Panc1 (cell line): ENCODE data around the gene SRGAP3. TPM values are rescaled to one million over a fixed set of nuclear protein-coding genes. Genes with fewer than 3 reads are reported as not detected.

Experiments
- ATAC-seq: fragments of 200-7000 bp; cut with Tn5 transposase; 2 replicates; pipeline ENCODE4 v1.9.1; 2020; ENCODE audit warnings: mild to moderate bottlenecking, moderate library complexity
- BruUV-seq: library from RNA; stranded (reverse); fragments of 400-500 nt; replicated peaks from 2 replicates; lab custom pipeline; 2021; lab: Mats Ljungman, UMichigan
- CTCF ChIA-PET: fragments of 300-600 bp; sonication (Branson Sonifier 250); formaldehyde crosslinking; loops from one replicate; lab custom pipeline; 2022; ENCODE audit warnings: antibody characterized with exemption; lab: Charles Lee
- POLR2A ChIA-PET: fragments of 300-600 bp; sonication (Branson Sonifier 250); formaldehyde crosslinking; loops from one replicate; lab custom pipeline; 2022; ENCODE audit warnings: antibody characterized with exemption; lab: Charles Lee
- DNase-seq: peaks from one replicate; pipeline ENCODE4 v3.0.0-alpha.2; 2010; ENCODE audit warnings: low read depth, low spot score
- H3K27ac ChIP-seq: 2 replicates; pipeline ENCODE4 v1.5.1; 2011; ENCODE audit warnings: mild to moderate bottlenecking, low read length, inconsistent platforms
- H3K27me3 ChIP-seq: fragments of 200-500 bp; sonication (Bioruptor generic); 2 replicates; pipeline ENCODE4 v1.6.0; 2014; ENCODE audit warnings: low read length, inconsistent platforms; ENCODE audit not compliant: control insufficient read depth, insufficient read depth
- H3K36me3 ChIP-seq: fragments of 200-500 bp; sonication (Bioruptor generic); 2 replicates; pipeline ENCODE4 v1.5.1; 2014; ENCODE audit warnings: inconsistent platforms, mild to moderate bottlenecking, low read length, moderate library complexity; ENCODE audit not compliant: control insufficient read depth, insufficient read depth
- H3K4me1 ChIP-seq: 2 replicates; pipeline ENCODE4 v1.5.1; 2011; ENCODE audit warnings: inconsistent platforms, mild to moderate bottlenecking, low read length, moderate library complexity; ENCODE audit not compliant: control insufficient read depth, insufficient read depth
- H3K4me3 ChIP-seq, 2 experiments: 2 replicates each; pipeline ENCODE4 v1.5.1; 2011 to 2012; ENCODE audit warnings: low read depth in 2 of 2, low read length in 2 of 2, mild to moderate bottlenecking in 2 of 2, inconsistent platforms in 1 of 2, moderate library complexity in 1 of 2
- H3K9me3 ChIP-seq: fragments of 200-500 bp; sonication (Bioruptor generic); 2 replicates; pipeline ENCODE4 v1.5.1; 2014; ENCODE audit warnings: low read depth, mild to moderate bottlenecking, inconsistent platforms, low read length, moderate library complexity; ENCODE audit not compliant: control insufficient read depth, insufficient read depth
- CTCF ChIP-seq: fragments of 450-650 bp; IDR thresholded peaks from 2 replicates; pipeline ENCODE4 v1.5.1; 2017; ENCODE audit warnings: mild to moderate bottlenecking
- POLR2AphosphoS5 ChIP-seq: IDR thresholded peaks from 2 replicates; pipeline ENCODE4 v1.6.1; 2012; ENCODE audit warnings: mild to moderate bottlenecking, low read depth, low read length, moderate library complexity
- REST ChIP-seq, 2 experiments: IDR thresholded peaks; 2 replicates each; pipeline ENCODE4 v1.6.1; 2011 to 2012; ENCODE audit warnings: low read depth in 2 of 2, control low read depth in 1 of 2, low read length in 1 of 2, mild to moderate bottlenecking in 1 of 2, moderate library complexity in 1 of 2; ENCODE audit not compliant: insufficient read depth in 1 of 2
- SIN3A ChIP-seq: IDR thresholded peaks from 2 replicates; pipeline ENCODE4 v1.6.1; 2012; ENCODE audit warnings: low read depth, mild to moderate bottlenecking, low read length, moderate library complexity, borderline replicate concordance; ENCODE audit not compliant: insufficient read depth
- TCF7L2 ChIP-seq: IDR thresholded peaks from 2 replicates; pipeline ENCODE4 v1.6.1; 2011; ENCODE audit warnings: mild to moderate bottlenecking, low read depth, low read length, inconsistent platforms
- in situ Hi-C: cut with HindIII; loops from 2 replicates; pipeline ENCODE4 v1.10.0; 2016; ENCODE audit warnings: low sequenced_read_pairs, low pct_unique_long_range_greater_than_20kb
- intact Hi-C: fragments of 100-400 bp; cut with micrococcal nuclease; formaldehyde crosslinking; loops from one replicate; pipeline ENCODE4 v1.10.0; 2022; ENCODE audit not compliant: unreplicated experiment
- total RNA-seq: library from RNA; stranded (reverse); gene quantifications from one replicate; pipeline ENCODE4 v1.2.1, GENCODE V29; 2021; ENCODE audit not compliant: unreplicated experiment

The SRGAP3 gene
- total RNA-seq, 1 experiment from 2014 or later, result 0.82 TPM

- in situ Hi-C loops, result no loop called here
- Histone ChIP-seq H3K27ac (no peak overlapping the region), H3K9me3 (no peaks in the 10 kb centered on the region), H3K4me1 (no peaks in the 10 kb centered on the region), H3K36me3 (no peaks in the 10 kb centered on the region), H3K27me3 (no peaks in the 10 kb centered on the region), H3K4me3 (no peak overlapping the region)
- ChIA-PET POLR2A (no interaction called here), CTCF (no interaction called here)
- DNase-seq (no peak), ATAC-seq (no peak)
- intact Hi-C loops, result no loop called here
- TF ChIP-seq SIN3A (no peak), REST (IDR thresholded peaks at IDR 0.05; ENCODE audit: insufficient read depth in 1 of 2, low read depth in 2 of 2, low read length in 1 of 2) (no peak), CTCF (no peak), POLR2AphosphoS5 (no peak), TCF7L2 (no peak)
- BruUV-seq, result no TSS peak
Measured at GRCh38 chr3:8992854-8993253, 256.6 kb downstream of the SRGAP3 start.

GRCh38 chr3:8992199-8992598, 257.2 kb downstream of the SRGAP3 start:
- no peaks in the 10 kb centered on the region for H3K27me3 ChIP-seq
- H3K4me1 ChIP-seq, result no peaks in the 10 kb centered on the region
- no peaks in the 10 kb centered on the region for H3K36me3 ChIP-seq
- POLR2A ChIA-PET, result no interaction called here
- intact Hi-C loops, result no loop called here
- BruUV-seq, result no TSS peak
- no peaks in the 10 kb centered on the region for H3K9me3 ChIP-seq
- TF ChIP-seq SIN3A (no peak), POLR2AphosphoS5 (no peak), REST (IDR thresholded peaks at IDR 0.05; ENCODE audit: insufficient read depth in 1 of 2, low read depth in 2 of 2, low read length in 1 of 2) (no peak), CTCF (no peak), TCF7L2 (no peak)
- DNase-seq (no peak), ATAC-seq (no peak)
- CTCF ChIA-PET, result no interaction called here
- no peak overlapping the region for H3K27ac ChIP-seq
- no peak overlapping the region for H3K4me3 ChIP-seq
- in situ Hi-C loops, result no loop called here
